ENCODE measurements around the gene CCHCR1.

Gene CCHCR1

DNA sequence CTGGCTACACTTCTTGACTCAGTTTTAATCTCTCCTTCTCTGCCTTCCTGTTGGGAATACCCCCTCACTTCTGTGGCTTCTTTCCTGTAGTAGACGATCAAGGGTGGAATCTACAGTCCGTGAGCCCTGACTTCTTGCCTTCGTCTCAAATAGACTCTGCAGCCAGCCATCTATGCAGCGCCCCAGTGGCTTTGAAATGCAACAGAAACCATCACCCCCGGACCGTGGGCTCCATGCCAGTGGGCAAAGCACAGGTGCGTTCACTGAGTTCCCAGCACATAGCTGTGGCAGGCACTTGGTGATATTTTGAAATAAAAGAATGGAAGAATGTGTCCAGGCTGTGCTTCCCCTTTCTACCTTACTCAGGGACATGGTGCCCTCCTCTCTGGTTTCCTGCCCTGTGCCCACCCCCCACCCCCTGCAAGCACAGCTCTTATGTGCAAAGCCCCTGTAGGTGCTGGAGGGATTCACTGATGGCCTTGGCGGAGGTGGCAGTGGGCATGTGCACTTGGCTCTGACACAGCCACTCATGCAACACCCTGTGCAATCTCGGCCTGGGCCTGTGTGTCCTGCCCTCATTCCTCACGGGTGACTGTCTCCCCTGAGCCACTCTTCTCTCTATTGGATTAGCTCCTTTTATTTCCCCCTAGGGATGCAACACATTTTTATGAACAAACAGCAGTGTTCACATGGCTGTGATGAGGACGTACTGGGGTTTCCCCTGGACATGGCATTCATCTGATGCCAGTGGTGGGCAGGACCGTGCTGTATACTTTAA is 31.8 kb downstream of the CCHCR1 start:
- peaks cover 5 to 10% of the 10 kb centered on the region in 2 donors for H3K4me1 Mint-ChIP-seq (ENCODE audit: low read depth in 2 of 2)
- H3K36me3 Mint-ChIP-seq (ENCODE audit: insufficient read depth): peaks cover 3% of the 10 kb centered on the region
- no peak overlapping the region for H3K27ac Mint-ChIP-seq
- DNase-seq (no peak), ATAC-seq (replicated peaks) (no peak)
- peaks cover 19 to 54% of the 10 kb centered on the region in 2 donors for H3K27me3 Mint-ChIP-seq
- no peak overlapping the region for H3K4me3 Mint-ChIP-seq
- H3K9me3 Mint-ChIP-seq: no peaks in the 10 kb centered on the region

DNA sequence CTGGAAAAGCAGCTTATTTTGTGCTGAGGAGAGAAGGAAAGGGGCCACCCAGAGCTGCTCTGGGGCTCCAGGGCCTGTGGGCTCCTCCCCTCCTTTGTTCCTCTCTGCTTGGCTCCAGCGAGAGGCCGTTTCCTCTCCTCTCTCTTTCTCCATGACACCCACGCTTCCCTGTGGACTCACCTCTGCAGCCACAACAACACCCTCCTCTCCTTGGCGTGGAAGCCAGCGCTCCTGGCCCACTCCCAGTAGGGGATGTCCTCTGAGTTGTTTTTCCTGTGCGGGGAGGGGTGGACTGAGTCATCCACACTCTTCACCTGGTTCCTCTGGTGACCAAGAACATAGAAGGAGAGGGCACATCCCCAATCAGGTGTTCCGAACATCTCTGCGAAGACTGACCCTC is 32.4 kb downstream of the CCHCR1 start:
- ATAC-seq (replicated peaks): no peak
- H3K4me3 Mint-ChIP-seq: no peak overlapping the region

DNA sequence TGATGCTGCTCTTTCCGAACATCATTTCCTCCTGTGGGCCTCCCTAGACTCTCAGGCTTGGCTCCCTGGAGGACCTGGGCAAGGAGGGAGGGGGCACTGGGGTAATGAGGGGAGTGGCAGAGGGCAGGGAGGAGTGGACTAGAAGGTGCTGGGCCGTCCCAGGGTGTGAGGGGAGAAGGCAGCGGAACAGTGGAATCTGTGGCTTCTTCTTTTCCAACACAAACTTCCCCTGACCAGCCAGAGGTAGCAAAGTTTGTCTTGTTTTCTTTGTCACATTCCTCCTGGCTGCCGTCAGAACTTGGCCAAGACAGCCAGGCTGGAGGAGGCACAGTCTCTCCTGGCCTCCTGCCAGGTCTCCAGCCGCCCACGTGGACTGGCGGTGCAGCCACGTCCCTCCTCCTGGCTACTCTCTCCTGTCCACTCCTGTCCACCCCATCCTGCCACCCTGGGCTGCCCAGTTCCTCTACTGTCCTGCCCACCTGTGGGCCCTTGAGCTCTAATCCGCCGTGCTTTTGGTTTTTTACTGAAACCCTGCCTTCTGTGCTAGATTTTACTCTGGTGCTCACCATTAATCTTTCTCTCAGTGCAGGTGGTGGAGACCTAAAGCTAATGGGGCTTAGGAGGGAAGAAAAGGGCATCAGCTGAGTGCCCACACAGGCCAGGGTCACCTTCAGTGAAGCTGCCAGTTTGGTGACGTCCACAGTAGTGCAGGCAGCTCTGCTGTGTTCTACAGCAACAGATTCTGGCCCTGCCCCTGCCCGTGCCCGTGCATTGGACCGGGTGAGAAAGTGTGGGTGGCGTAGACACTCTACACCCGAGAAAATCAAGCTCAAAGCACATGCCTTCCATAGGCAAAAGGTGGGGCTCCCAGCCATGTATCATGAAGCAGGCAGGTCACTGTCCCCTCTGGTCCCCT is 34.6 kb downstream of the CCHCR1 start:
- H3K4me1 Mint-ChIP-seq (ENCODE audit: low read depth in 2 of 2): peaks cover 2 to 7% of the 10 kb centered on the region in 2 donors
- no peaks in the 10 kb centered on the region for H3K9me3 Mint-ChIP-seq
- no peak overlapping the region for H3K27ac Mint-ChIP-seq
- peaks cover 22 to 63% of the 10 kb centered on the region in 2 donors for H3K27me3 Mint-ChIP-seq
- ATAC-seq (replicated peaks) (no peak), DNase-seq (no peak)
- peaks cover 3% of the 10 kb centered on the region for H3K36me3 Mint-ChIP-seq (ENCODE audit: insufficient read depth)
- no peak overlapping the region for H3K4me3 Mint-ChIP-seq

More for the DNA sequence above, 32.4 kb downstream of the CCHCR1 start:
- Mint-ChIP-seq H3K9me3 (no peaks in the 10 kb centered on the region), H3K4me1 (ENCODE audit: low read depth in 2 of 2) (peaks cover 5 to 10% of the 10 kb centered on the region in 2 donors), H3K27me3 (peaks cover 19 to 59% of the 10 kb centered on the region in 2 donors), H3K36me3 (ENCODE audit: insufficient read depth) (peaks cover 3% of the 10 kb centered on the region), H3K27ac (no peak overlapping the region)
- no peak for DNase-seq

DNA sequence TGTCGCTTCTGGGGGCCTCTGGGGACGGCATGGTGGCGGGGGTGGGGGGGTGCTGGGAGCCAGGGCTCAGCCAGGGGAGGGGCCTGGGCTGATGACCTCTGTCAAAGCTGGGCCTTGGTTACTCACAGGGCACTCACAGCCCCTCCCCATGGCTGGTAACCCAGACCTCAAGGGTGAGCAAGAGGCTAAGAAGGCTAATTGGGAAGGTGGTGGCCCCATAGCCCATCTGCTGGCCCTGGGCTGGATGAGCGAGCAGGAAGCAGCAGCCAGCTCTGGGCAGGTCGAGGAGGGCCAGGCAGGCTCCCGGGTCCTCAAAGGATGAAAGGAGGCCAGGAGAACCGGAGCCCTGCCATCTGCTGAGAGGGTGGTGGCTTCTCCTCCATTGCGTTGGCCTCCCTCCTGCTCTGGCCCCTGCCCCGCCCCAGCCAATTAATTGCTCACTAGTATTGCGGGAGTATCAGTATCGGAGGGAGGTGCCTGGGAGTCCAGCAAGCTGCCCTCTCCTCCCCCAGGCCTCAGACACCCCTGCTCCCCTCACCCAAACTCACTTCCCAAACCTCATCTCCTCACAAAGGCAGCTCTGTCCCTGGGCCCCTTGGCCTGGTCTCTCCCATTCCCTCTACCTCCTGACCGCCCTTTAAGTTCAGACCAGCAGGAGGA is 36.3 kb downstream of the CCHCR1 start:
- Mint-ChIP-seq H3K4me3 (no peak overlapping the region), H3K27me3 (peaks cover 18 to 71% of the 10 kb centered on the region in 2 donors), H3K36me3 (ENCODE audit: insufficient read depth) (peaks cover 3% of the 10 kb centered on the region), H3K9me3 (no peaks in the 10 kb centered on the region), H3K27ac (no peak overlapping the region), H3K4me1 (ENCODE audit: low read depth in 2 of 2) (peaks cover 0 to 4% of the 10 kb centered on the region in 2 donors)
- DNase-seq (no peak), ATAC-seq (replicated peaks) (no peak)

DNA sequence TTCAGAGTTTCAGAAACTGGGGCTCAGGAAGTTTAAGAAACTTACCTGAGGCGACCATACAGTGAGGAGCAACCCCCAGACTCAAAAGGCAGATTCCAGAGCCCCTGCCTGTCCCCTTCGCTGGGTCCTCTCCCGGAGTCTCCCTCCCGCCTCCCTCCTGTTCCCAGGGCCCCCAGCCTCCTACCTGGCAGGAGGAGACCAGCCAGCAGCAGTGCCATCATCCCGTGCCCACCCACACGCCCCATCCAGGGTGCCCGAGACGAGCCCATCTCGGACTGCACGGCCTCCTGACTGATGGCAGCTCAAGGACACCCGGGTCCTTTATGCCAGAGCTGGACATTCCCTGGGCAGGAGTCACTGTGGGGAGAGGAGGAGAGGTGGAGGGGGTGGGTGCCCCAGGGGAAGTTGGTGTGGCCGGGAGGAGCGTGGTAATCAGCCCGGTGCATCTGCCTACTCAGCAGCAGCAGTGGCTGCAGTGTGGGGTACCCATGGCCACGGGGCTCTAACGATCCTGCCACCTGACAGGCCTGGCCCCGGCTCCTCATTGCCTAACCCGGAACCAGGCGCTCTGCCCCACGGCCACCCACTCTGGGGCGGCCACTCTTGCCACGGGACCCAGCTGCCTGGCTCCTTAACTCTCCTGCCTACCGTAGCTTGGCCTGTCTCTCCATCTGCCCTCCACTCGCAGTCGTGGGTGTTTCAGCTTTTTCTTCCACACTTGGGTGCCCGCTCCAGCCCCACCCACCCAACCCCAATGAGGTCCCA is 37.3 kb downstream of the CCHCR1 start, which contains the start of gene CDSN:
Gene CDSN, minus strand, starts transcription at position 296 of the 765 bp plus-strand sequence. Its CDS starts 27 bp downstream, at position 269.
- Mint-ChIP-seq H3K27ac (no peak within 1 kb of the TSS), H3K36me3 (ENCODE audit: insufficient read depth) (peaks cover 3% of the 10 kb centered on the region), H3K27me3 (peaks cover 27 to 75% of the 10 kb centered on the region in 2 donors), H3K4me3 (no peak within 1 kb of the TSS), H3K4me1 (ENCODE audit: low read depth in 2 of 2) (peaks cover 0 to 3% of the 10 kb centered on the region in 2 donors), H3K9me3 (no peaks in the 10 kb centered on the region)
- DNase-seq: no peak
- ATAC-seq (replicated peaks): no peak

DNA sequence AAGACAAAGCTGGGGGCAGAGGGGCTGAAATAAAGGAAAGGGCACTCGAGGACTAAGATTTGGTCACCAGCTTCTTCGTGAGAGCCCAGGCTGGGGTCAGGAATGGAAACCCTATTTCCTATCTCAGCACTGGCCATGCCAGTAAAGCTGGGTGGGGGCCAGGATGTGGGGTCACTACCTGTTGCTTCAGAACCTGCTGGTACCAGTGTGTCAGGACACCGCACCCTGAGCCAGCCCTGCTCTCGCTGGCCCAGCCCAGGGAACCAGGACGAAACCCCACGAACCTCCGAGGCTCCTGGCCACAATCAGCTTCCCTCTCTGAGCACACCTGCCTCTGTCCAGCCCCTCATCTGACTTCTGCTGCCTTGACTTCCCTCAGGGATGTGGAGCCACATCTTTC is 39.4 kb downstream of the CCHCR1 start:
- no peaks in the 10 kb centered on the region for H3K36me3 Mint-ChIP-seq (ENCODE audit: insufficient read depth)
- H3K4me3 Mint-ChIP-seq: no peak overlapping the region
- ATAC-seq (replicated peaks) (no peak), DNase-seq (no peak)
- H3K27me3 Mint-ChIP-seq: peaks cover 38 to 84% of the 10 kb centered on the region in 2 donors
- H3K27ac Mint-ChIP-seq: no peak overlapping the region
- no peaks in the 10 kb centered on the region for H3K9me3 Mint-ChIP-seq
- H3K4me1 Mint-ChIP-seq (ENCODE audit: low read depth in 2 of 2): peaks cover 3 to 4% of the 10 kb centered on the region in 2 donors

DNA sequence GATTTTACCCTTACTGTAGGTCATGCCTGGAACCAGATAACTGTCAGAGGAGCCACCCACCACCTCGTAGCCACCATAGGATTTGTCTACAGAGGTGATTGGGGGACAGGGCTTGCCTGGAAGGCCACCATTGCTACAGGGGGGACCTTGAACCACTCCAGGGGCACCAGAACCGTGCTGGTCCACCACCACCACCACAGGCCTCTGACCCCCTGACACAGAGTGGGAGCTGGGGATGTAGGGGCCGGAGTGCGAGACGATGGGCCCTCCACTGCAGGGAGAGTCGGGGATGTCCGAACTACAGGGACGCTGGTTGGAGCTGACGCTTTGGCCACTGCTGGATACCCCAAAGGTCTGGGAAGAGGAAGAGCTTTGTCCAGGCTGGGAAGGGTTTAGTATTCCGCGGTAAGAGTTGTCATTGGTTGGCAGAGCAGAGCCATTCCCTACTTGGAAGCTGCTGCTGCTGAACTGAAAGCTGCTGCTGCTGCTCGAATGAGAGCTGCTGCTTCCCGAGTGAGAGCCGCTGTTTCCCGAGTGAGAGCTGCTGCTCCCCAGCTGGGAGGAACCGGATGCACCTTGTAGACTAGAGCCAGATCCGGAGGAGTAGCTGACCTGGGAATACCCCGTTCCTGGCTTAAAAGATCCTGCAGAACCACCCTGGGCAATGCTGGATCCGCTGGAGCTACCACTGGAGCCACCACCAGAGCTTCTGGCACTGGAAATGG is 40.8 kb downstream of the CCHCR1 start:
- H3K4me3 Mint-ChIP-seq: no peak overlapping the region
- H3K27ac Mint-ChIP-seq: no peak overlapping the region
- ATAC-seq (replicated peaks) (no peak), DNase-seq (no peak)
- no peaks in the 10 kb centered on the region for H3K9me3 Mint-ChIP-seq
- peaks cover 41 to 84% of the 10 kb centered on the region in 2 donors for H3K27me3 Mint-ChIP-seq
- H3K36me3 Mint-ChIP-seq (ENCODE audit: insufficient read depth): peaks cover 6% of the 10 kb centered on the region
- H3K4me1 Mint-ChIP-seq (ENCODE audit: low read depth in 2 of 2): peaks cover 3 to 4% of the 10 kb centered on the region in 2 donors

DNA sequence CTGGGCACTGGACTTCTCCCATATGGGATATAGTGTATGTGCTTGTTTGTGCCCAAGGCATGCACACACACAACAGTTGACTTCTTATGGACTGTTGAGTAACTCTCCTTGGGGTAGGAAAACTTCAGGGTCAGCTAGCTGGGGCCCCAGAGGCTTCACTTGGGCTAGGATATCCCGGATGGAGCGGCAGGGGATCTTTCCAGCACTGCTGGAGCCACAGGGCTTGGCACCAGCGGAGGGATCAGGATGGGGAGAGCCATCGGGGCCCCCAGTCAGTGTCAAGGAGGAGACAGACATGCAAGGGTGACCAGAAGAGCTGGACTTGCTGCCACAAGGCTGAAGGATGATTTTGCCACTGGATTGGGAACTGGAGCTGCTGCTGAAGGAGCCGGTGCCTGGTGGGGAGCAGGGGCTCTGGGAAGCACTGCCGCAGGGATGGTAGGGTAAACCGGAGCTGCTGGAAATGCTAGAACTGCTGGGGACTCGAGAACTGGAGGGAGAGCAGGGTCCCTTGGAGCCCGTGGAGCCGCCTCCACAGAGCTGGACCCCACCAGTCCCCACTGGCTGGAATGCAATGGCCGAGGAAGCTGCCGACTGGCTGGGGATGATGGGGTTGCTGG is 41.6 kb downstream of the CCHCR1 start:
- Mint-ChIP-seq H3K36me3 (ENCODE audit: insufficient read depth) (peaks cover 6% of the 10 kb centered on the region), H3K27me3 (peaks cover 38 to 85% of the 10 kb centered on the region in 2 donors)

DNA sequence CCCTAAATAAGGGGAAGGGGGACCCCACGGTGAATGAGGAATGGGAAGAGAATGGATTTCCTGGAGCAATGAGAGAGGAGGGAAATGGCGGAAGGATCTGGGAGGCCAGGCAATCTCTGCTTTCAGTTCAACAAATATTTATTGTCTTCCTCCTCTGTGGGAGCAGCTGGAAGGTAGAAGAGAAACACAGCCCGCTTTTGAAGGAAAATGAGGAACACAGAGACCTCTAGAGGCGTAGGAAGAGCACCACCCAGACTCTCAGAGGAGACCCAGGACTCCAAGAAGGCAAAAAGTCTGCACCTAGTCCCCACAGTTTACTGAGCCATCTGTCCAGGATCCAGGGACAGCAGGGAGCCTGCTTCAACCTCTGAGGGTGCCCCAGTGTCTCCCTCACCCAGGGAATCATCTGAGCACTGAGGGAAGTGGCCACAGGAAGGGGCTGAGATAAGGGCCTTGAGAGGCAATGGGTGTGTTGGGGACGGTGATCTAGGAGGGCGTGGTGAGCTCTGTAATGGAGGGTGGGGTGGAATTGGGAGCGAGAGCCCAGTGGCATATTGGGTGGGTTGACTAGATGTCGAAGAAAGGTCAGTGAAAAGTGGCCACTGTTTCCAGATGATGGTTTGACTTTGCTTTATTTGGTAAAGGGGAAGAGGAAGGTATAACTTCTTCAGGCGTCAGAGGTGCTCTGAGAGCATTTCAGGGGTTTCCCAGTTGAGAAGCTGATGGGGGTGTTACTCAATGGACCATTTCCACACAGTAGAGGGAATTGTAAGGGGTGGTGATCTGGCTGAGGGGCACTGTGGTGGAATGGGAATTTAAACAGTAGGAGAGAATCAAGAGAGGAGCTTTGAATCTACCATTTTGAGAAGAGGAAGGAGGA is 42.4 kb downstream of the CCHCR1 start:
- no peaks in the 10 kb centered on the region for H3K9me3 Mint-ChIP-seq
- H3K4me1 Mint-ChIP-seq (ENCODE audit: low read depth in 2 of 2): peaks cover 3 to 4% of the 10 kb centered on the region in 2 donors
- peaks cover 6% of the 10 kb centered on the region for H3K36me3 Mint-ChIP-seq (ENCODE audit: insufficient read depth)
- ATAC-seq (replicated peaks) (no peak), DNase-seq (no peak)
- H3K4me3 Mint-ChIP-seq: no peak overlapping the region
- peaks cover 46 to 89% of the 10 kb centered on the region in 2 donors for H3K27me3 Mint-ChIP-seq
- no peak overlapping the region for H3K27ac Mint-ChIP-seq

More for the DNA sequence above, 41.6 kb downstream of the CCHCR1 start:
- DNase-seq (no peak), ATAC-seq (replicated peaks) (no peak)
- Mint-ChIP-seq H3K4me3 (no peak overlapping the region), H3K27ac (no peak overlapping the region), H3K9me3 (no peaks in the 10 kb centered on the region), H3K4me1 (ENCODE audit: low read depth in 2 of 2) (peaks cover 3 to 4% of the 10 kb centered on the region in 2 donors)

DNA sequence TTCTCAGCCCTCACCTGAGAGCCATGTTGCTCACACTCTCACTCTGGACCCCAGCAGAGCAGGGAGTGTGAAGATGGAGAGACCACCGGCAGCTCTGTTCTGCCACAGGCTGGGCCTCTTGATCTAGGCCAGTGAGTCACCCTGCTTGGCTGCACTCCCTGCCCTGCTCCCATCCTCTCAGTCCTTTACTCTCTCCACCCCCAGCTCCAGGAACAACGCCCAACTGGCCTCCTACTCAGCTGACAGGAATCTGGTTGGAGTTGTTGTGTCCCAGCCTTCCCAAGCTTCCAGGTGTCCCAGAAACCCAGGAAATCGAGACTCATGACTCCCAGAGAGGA is 43.1 kb downstream of the CCHCR1 start, which contains the start of gene PSORS1C1:
Gene PSORS1C1, plus strand, starts transcription at position 260 of the 338 bp plus-strand sequence. CDS start 14,833 bp downstream, outside the sequence.
- Mint-ChIP-seq H3K4me3 (no peak within 1 kb of the TSS), H3K9me3 (no peaks in the 10 kb centered on the region), H3K36me3 (ENCODE audit: insufficient read depth) (peaks cover 6% of the 10 kb centered on the region), H3K27ac (no peak within 1 kb of the TSS), H3K4me1 (ENCODE audit: low read depth in 2 of 2) (peaks cover 3 to 4% of the 10 kb centered on the region in 2 donors), H3K27me3 (peaks cover 53 to 90% of the 10 kb centered on the region in 2 donors)
- no peak for DNase-seq
- no peak for ATAC-seq (replicated peaks)

DNA sequence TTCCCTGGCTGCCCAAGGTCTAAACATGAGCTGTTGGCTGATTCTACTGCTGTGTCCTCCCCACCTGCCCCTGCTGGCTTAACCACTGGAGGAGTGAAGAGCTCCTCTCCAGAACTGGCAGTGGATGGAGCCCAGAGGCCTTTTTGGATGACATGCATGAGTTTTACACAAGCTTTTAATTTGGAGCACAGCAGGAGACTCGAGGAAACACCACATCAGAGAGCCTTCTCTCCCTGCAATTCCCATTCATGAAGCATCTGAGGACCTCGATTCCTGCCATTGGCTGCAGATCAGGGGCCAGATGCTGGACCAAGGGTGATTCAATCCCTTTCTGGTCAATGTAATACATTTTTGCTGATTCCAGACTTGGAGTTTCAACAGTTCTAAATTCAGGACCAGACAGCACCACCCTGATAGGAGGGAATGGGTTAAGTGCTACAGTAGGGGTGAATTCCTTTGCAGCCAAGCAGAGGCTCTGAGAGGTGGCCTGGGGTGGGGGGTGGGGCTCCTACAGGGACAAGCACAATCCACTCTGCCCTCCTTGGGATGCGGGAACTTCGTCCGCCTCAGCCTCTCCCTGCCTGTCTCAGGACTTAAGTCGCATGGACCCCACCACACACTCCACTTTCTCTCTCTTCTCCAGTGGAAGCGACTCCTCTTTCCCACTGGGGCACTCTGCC is 43.6 kb downstream of the CCHCR1 start:
- Mint-ChIP-seq H3K4me1 (ENCODE audit: low read depth in 2 of 2) (peaks cover 3 to 4% of the 10 kb centered on the region in 2 donors), H3K27me3 (peaks cover 52 to 90% of the 10 kb centered on the region in 2 donors), H3K27ac (no peak overlapping the region), H3K36me3 (ENCODE audit: insufficient read depth) (peaks cover 6% of the 10 kb centered on the region), H3K4me3 (no peak overlapping the region), H3K9me3 (no peaks in the 10 kb centered on the region)
- DNase-seq: no peak
- ATAC-seq (replicated peaks): no peak
